NCI-H2196 treated with DMSO at 0.1 percent for 48 hours (cell line): ENCODE results near the gene DUS4L.

Experiments used
- DNase-seq: peaks from one replicate; lab custom pipeline; 2025; ENCODE audit not compliant: unreplicated experiment; lab: John Stamatoyannopoulos, UW

The DUS4L gene

GRCh38 chr7:107613439-107613838 lies 49.7 kb downstream of the DUS4L start:
- no peak for DNase-seq

GRCh38 chr7:107613948-107614347 lies 50.2 kb downstream of the DUS4L start:
- DNase-seq, result no peak

GRCh38 chr7:107614425-107614824 lies 50.7 kb downstream of the DUS4L start:
- no peak for DNase-seq

- no peak for DNase-seq
Observed at GRCh38 chr7:107615910-107616680, 52.3 kb downstream of the DUS4L start.

GRCh38 chr7:107622429-107622828 lies 58.7 kb downstream of the DUS4L start:
- DNase-seq, result no peak

- no peak for DNase-seq
Observed at GRCh38 chr7:107622894-107623293, 59.1 kb downstream of the DUS4L start.

- DNase-seq, result no peak
Observed at GRCh38 chr7:107627002-107627401, 63.2 kb downstream of the DUS4L start.
